HG03558 (cell line): ENCODE data around the gene MBD2.
"Not testable (repeated sequence)": the region's sequence is repeated elsewhere in the genome, so short reads cannot be mapped to it uniquely, and the experiment has no call there.

Experiments
- ATAC-seq: cut with Tn5 transposase; IDR thresholded peaks from one replicate; pipeline ENCODE4 v1.9.1; 2021; ENCODE audit warnings: moderate number of reproducible peaks; ENCODE audit not compliant: unreplicated experiment; ENCODE audit errors: extremely low read depth

Gene MBD2

GRCh38 chr18:54224379-54225014 lies at the start of gene MBD2:
TSS of gene MBD2 (minus strand) at chr18:54224669. CDS start at chr18:54224559, 110 bp downstream.
- peak; percentile 78 for ATAC-seq

- peak; percentile 18 for ATAC-seq
These were observed 45.7 kb upstream of the MBD2 start for GRCh38 chr18:54269893-54270844.

GRCh38 chr18:54268751-54269150 lies 44.3 kb upstream of the MBD2 start:
- no peak for ATAC-seq

- no peak for ATAC-seq
These were observed 43.2 kb upstream of the MBD2 start for GRCh38 chr18:54267701-54268100.

GRCh38 chr18:54263904-54264336 lies 39.5 kb upstream of the MBD2 start:
- ATAC-seq: peak; percentile 80

GRCh38 chr18:54261894-54262293 lies 37.4 kb upstream of the MBD2 start:
- ATAC-seq: peak; percentile 64

- ATAC-seq: no peak
These were observed 36.1 kb upstream of the MBD2 start for GRCh38 chr18:54260396-54261072.

- ATAC-seq: not testable (repeated sequence)
These were observed 33.3 kb upstream of the MBD2 start for GRCh38 chr18:54257818-54258217.

GRCh38 chr18:54257015-54257414 lies 32.5 kb upstream of the MBD2 start:
- ATAC-seq: no peak

GRCh38 chr18:54255141-54255540 lies 30.7 kb upstream of the MBD2 start:
- ATAC-seq: no peak

- ATAC-seq: no peak
These were observed 29.8 kb upstream of the MBD2 start for GRCh38 chr18:54254265-54254758.

- no peak for ATAC-seq
These were observed 27.3 kb upstream of the MBD2 start for GRCh38 chr18:54251606-54252390.

GRCh38 chr18:54250846-54251261 lies 26.4 kb upstream of the MBD2 start:
- ATAC-seq: peak; percentile 87

- no peak for ATAC-seq
These were observed 23.2 kb upstream of the MBD2 start for GRCh38 chr18:54247511-54248175.

GRCh38 chr18:54242327-54242726 lies 17.9 kb upstream of the MBD2 start:
- no peak for ATAC-seq

- no peak for ATAC-seq
These were observed 17.0 kb upstream of the MBD2 start for GRCh38 chr18:54241483-54241882.

- no peak for ATAC-seq
These were observed 16.2 kb upstream of the MBD2 start for GRCh38 chr18:54240629-54241107.

- no peak for ATAC-seq
These were observed 15.1 kb upstream of the MBD2 start for GRCh38 chr18:54239601-54240000.

- no peak for ATAC-seq
These were observed 14.6 kb upstream of the MBD2 start for GRCh38 chr18:54239091-54239490.
